Measurements from ENCODE around the gene ITLN1.

Gene ITLN1

GRCh38 chr1:160866695-160867260 lies 18.2 kb downstream of the ITLN1 start:
- H3K4me3 ChIP-seq (ENCODE audit: low read depth, low read length): no peak overlapping the region
- no peak for TF ChIP-seq CTCF (IDR thresholded peaks at IDR 0.05; ENCODE audit: low read depth, low read length)

DNA sequence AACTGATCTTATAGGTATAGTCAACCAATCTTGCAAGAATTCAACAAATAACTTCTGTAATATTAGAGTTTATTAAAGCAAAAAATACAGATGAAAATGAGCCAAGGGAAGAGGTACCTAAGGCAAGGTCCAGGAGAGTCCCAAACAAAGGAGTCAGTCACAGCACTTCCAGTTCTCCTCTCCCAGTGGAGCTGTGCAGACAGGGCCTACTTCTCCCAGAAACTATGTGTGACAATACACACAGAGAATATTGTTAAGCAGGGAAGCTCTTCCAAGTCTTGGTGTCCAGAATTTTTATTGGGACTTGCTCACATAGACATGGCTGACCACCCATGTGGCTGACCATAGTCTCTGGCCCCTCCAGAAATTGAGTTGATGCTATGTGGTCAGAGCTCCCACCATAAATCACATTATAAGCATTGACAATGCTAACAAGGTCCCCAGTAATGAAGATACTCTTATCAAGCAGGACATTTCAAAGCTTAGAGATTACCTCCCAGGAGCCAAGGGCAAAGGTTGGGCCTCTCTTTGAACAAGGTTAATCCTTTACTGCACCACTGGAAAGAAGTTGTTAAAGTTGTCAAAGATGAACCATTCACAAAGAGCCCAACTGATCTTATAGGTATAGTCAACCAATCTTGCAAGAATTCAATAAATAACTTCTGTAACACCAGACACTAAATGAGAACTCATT lies 18.8 kb downstream of the ITLN1 start:
- no peak for TF ChIP-seq CTCF (IDR thresholded peaks at IDR 0.05; ENCODE audit: low read depth, low read length)
- H3K4me3 ChIP-seq (ENCODE audit: low read depth, low read length): no peak overlapping the region

GRCh38 chr1:160865337-160865736 lies 19.6 kb downstream of the ITLN1 start:
- no peak overlapping the region for H3K4me3 ChIP-seq (ENCODE audit: low read depth, low read length)
- no peak for TF ChIP-seq CTCF (IDR thresholded peaks at IDR 0.05; ENCODE audit: low read depth, low read length)

DNA sequence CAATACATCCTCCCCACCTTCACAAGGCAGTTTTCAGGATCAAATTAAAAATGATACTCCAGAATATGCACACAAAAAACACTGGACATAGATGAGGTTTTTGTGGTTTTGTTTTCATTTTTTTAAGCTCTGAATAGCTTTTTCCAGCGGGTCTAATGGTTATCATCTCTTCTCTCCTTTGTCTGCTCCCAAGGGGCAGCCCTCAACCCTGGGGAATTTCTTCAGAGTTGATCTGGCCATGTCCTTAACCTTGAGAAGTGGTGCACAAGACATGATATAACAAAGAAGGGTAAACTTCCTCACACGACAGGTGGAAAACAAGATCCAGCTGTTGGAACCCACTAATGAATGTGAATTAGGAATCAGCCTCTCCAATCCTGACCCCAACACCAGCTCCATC lies 20.8 kb downstream of the ITLN1 start:
- H3K4me3 ChIP-seq (ENCODE audit: low read depth, low read length): no peak overlapping the region
- TF ChIP-seq CTCF (IDR thresholded peaks at IDR 0.05; ENCODE audit: low read depth, low read length): no peak

- no peak overlapping the region for H3K4me3 ChIP-seq (ENCODE audit: low read depth, low read length)
- TF ChIP-seq CTCF (IDR thresholded peaks at IDR 0.05; ENCODE audit: low read depth, low read length): no peak
Measured at GRCh38 chr1:160863774-160864131, 21.2 kb downstream of the ITLN1 start.

DNA sequence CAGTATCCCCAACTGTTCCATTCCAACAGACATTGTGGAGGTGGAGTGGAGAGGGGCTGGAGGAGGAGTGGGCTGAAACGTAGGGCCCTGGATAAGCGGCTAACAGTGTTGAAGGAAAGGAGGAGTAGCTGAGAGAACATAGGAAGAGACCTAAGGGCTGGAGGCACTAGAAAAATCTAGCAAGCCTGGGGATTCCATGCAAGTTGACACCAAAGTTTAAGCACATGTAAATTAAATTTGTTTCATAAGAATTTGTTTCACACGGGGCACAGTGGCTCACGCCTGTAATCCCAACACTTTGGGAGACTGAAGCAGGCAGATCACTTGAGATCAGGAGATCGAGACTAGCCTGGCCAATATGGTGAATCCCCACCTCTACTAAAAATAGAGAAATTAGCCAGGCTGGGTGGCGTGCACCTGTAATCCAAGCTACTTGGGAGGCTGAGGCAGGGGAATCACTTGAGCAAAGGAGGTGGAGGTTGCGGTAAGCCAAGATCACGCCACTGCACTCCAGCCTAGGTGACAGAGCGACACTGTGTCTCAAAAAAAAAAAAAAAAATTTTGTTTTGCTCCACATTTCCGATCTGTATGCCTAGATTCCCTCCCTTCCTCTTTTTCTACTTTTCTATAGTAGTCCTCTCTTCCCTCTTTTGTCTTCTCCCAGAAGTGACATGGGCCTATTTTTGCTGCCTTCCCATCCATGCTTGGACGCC lies 21.8 kb downstream of the ITLN1 start:
- no peak for TF ChIP-seq CTCF (IDR thresholded peaks at IDR 0.05; ENCODE audit: low read depth, low read length)
- H3K4me3 ChIP-seq (ENCODE audit: low read depth, low read length): no peak overlapping the region

Data from WI38 (cell line).